Parathyroid adenoma (tissue), 2 donors: ENCODE data around the gene RCOR1.

Experiments
- H2AFZ ChIP-seq: fragments of 300-600 bp; sonication (generic); one replicate; pipeline ENCODE4 v1.7.0; 2017; ENCODE audit warnings: antibody characterized with exemption, mild to moderate bottlenecking
- H3K27ac ChIP-seq: fragments of 300-600 bp; sonication (generic); one replicate; pipeline ENCODE4 v1.7.0; 2017
- H3K27me3 ChIP-seq: fragments of 300-600 bp; sonication (generic); one replicate; pipeline ENCODE4 v1.7.0; 2017; ENCODE audit warnings: low read length; ENCODE audit not compliant: control insufficient read depth, insufficient read depth
- H3K36me3 ChIP-seq: fragments of 300-600 bp; sonication (generic); one replicate; pipeline ENCODE4 v1.7.0; 2017; ENCODE audit warnings: low read length; ENCODE audit not compliant: control insufficient read depth, insufficient read depth
- H3K4me1 ChIP-seq: fragments of 300-600 bp; sonication (generic); one replicate; pipeline ENCODE4 v1.7.0; 2017; ENCODE audit warnings: control low read depth
- H3K4me2 ChIP-seq: fragments of 300-600 bp; sonication (generic); one replicate; pipeline ENCODE4 v1.7.0; 2017; ENCODE audit warnings: low read length
- H3K4me3 ChIP-seq: fragments of 300-600 bp; sonication (generic); one replicate; pipeline ENCODE4 v1.7.0; 2017; ENCODE audit warnings: low read depth, low read length
- H3K79me2 ChIP-seq: fragments of 300-600 bp; sonication (generic); one replicate; pipeline ENCODE4 v1.7.0; 2017; ENCODE audit warnings: control low read depth
- H3K9ac ChIP-seq: fragments of 300-600 bp; sonication (generic); one replicate; pipeline ENCODE4 v1.7.0; 2017; ENCODE audit warnings: mild to moderate bottlenecking
- H3K9me3 ChIP-seq: fragments of 300-600 bp; sonication (generic); one replicate; pipeline ENCODE4 v1.7.0; 2017; ENCODE audit warnings: low read length; ENCODE audit not compliant: control insufficient read depth
- TF ChIP-seq, protein P1 (sequence below): fragments of 300-600 bp; sonication (generic); IDR thresholded peaks from one replicate; pipeline ENCODE4 v1.7.0; 2017; ENCODE audit warnings: antibody characterized with exemption, mild to moderate bottlenecking
- donor health status: primary hyperparathyroidism.

RCOR1 gene

DNA sequence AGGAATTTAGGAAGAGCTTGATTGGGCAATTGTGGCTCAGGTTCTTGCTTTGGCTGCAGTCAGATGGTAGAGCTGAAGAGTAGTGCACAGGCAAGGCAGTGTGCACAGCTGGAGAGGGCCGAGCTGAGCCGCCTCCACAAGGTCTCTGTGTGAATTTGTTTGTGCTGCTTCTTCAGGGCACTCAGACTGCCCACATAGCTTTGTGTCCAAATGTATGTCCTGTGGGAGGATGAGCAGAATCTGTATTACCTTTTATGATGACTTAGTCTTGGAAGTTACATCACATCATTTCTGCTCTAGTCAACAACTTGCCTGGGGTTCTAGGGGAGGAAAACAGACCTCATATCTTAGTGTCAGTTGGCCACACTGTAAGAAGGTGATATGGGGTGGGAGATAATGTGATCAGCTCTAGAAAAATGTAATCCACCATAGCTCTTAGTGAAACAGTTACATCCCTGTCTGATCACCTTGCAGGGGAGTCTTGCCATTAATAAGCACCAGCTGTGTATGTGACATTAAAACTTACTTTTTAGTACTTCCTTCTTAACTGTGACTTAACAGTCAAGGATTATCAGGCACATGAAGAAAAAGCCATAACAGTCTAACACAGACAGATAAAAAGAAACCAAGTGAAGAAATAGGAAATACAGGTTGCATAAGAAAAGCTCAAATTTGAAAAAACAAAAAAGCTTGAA lies 53.4 kb downstream of the RCOR1 start:
- H3K4me2 ChIP-seq: no peak overlapping the region
- no peaks in the 10 kb centered on the region for H3K36me3 ChIP-seq
- TF ChIP-seq, protein P1, sequence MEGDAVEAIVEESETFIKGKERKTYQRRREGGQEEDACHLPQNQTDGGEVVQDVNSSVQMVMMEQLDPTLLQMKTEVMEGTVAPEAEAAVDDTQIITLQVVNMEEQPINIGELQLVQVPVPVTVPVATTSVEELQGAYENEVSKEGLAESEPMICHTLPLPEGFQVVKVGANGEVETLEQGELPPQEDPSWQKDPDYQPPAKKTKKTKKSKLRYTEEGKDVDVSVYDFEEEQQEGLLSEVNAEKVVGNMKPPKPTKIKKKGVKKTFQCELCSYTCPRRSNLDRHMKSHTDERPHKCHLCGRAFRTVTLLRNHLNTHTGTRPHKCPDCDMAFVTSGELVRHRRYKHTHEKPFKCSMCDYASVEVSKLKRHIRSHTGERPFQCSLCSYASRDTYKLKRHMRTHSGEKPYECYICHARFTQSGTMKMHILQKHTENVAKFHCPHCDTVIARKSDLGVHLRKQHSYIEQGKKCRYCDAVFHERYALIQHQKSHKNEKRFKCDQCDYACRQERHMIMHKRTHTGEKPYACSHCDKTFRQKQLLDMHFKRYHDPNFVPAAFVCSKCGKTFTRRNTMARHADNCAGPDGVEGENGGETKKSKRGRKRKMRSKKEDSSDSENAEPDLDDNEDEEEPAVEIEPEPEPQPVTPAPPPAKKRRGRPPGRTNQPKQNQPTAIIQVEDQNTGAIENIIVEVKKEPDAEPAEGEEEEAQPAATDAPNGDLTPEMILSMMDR: no peak
- H3K9me3 ChIP-seq: no peaks in the 10 kb centered on the region
- H2AFZ ChIP-seq: no peak overlapping the region
- no peaks in the 10 kb centered on the region for H3K27me3 ChIP-seq
- H3K9ac ChIP-seq: no peak overlapping the region
- no peak overlapping the region for H3K4me3 ChIP-seq
- no peaks in the 10 kb centered on the region for H3K4me1 ChIP-seq
- no peak overlapping the region for H3K27ac ChIP-seq
- peaks cover 13% of the 10 kb centered on the region for H3K79me2 ChIP-seq

DNA sequence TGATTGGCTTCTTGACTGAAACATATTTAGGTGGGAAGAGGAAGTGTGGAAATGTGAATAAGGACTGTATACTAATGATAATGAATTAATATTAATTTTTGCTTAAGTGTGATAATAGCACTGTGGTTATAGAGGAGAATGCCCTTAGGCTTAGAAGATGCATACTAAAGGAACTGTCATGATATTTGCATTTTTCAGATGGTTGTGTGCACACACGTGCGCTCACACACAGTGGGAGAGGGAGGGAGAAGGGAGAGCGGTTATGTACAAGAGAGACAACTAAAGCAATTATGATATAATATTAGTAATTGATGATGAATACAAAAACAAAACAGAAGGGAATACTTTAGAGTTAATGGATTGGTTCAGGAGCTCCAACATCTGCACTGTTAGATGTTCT lies 54.2 kb downstream of the RCOR1 start:
- H3K27ac ChIP-seq: no peak overlapping the region
- H3K9me3 ChIP-seq: no peaks in the 10 kb centered on the region
- no peak overlapping the region for H3K4me2 ChIP-seq
- no peak overlapping the region for H3K9ac ChIP-seq
- no peaks in the 10 kb centered on the region for H3K27me3 ChIP-seq
- TF ChIP-seq, protein P1: no peak
- no peaks in the 10 kb centered on the region for H3K4me1 ChIP-seq
- peaks cover 14% of the 10 kb centered on the region for H3K79me2 ChIP-seq
- no peak overlapping the region for H2AFZ ChIP-seq
- H3K36me3 ChIP-seq: no peaks in the 10 kb centered on the region
- no peak overlapping the region for H3K4me3 ChIP-seq

DNA sequence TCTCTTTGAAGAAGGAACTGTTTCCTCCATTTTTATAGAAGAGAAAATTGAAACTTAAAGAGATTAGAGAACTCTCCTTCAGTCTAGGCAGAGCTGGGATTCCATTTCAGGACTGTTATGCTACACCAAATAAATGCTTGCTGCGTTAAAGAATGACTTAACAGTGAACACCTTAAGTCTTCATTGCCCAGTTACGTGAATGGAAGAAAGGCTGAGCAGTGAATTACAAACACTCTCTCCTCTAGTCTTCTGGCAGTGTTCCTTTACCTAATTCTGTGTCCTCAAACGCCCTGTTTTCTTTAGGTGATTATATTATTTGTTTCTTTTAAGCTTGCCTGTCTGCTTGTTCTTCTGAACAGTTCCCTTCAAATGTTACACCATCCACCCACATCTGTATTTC lies 59.7 kb downstream of the RCOR1 start:
- Histone ChIP-seq H3K4me3 (no peak overlapping the region), H3K4me2 (no peak overlapping the region), H3K9me3 (no peaks in the 10 kb centered on the region), H3K27me3 (no peaks in the 10 kb centered on the region), H3K27ac (no peak overlapping the region), H2AFZ (no peak overlapping the region), H3K79me2 (peaks cover 22% of the 10 kb centered on the region), H3K9ac (no peak overlapping the region), H3K36me3 (no peaks in the 10 kb centered on the region), H3K4me1 (no peaks in the 10 kb centered on the region)
- TF ChIP-seq, protein P1: no peak

DNA sequence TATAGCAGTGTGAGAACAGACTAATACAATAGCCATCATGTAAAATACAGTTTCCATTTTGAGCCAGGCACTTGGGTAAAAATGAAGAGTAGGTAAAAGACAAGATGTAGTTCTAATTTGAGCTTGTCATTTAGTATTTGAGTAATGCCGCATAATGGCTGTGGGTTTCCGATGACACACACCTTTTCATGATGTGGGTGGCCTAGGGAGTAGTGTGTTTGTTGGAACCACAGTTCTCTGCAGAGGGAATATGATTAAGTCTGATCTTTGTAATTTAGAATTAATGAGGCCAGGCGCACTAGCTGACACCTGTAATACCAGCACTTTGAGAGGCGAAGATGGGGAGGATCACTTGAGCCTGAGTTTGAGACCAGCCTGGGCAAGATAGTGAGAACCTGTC lies 61.8 kb downstream of the RCOR1 start:
- H3K27me3 ChIP-seq: no peaks in the 10 kb centered on the region
- H3K27ac ChIP-seq: no peak overlapping the region
- no peak overlapping the region for H2AFZ ChIP-seq
- H3K9ac ChIP-seq: no peak overlapping the region
- no peak overlapping the region for H3K4me3 ChIP-seq
- H3K79me2 ChIP-seq: peaks cover 26% of the 10 kb centered on the region
- H3K4me1 ChIP-seq: no peaks in the 10 kb centered on the region
- no peak overlapping the region for H3K4me2 ChIP-seq
- H3K9me3 ChIP-seq: no peaks in the 10 kb centered on the region
- TF ChIP-seq, protein P1: no peak
- no peaks in the 10 kb centered on the region for H3K36me3 ChIP-seq

DNA sequence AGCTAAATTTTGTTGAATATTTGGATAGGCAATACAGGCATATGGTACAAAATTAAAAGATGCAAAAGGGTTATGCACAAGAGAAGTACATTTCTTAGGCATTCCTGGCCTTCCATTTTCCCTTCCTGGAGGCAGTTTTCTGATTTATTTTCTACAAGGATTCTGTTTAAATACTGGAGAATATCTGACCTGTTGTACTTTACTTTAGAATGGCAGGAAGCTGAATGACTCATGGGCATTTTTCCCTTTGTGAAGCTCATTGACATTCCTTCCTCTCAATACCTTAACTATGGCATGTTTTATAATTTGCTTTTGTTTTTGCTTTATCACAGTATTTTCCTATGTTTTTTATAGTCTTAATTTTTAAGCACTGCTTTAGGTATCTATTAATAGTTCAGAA lies 62.7 kb downstream of the RCOR1 start:
- Histone ChIP-seq H3K79me2 (peaks cover 31% of the 10 kb centered on the region), H3K9ac (no peak overlapping the region), H2AFZ (no peak overlapping the region), H3K4me1 (no peaks in the 10 kb centered on the region), H3K27me3 (no peaks in the 10 kb centered on the region), H3K36me3 (no peaks in the 10 kb centered on the region), H3K4me3 (no peak overlapping the region), H3K9me3 (no peaks in the 10 kb centered on the region), H3K4me2 (no peak overlapping the region), H3K27ac (no peak overlapping the region)
- TF ChIP-seq, protein P1: no peak
